NCI-H128 (cell line): ENCODE results near the gene EML4.
"Not testable (repeated sequence)": the region's sequence is repeated elsewhere in the genome, so short reads cannot be mapped to it uniquely, and the experiment has no call there.

Experiments used
- DNase-seq: peaks from one replicate; lab custom pipeline; 2025; ENCODE audit not compliant: unreplicated experiment; lab: John Stamatoyannopoulos, UW

Gene EML4

GRCh38 chr2:42169100-42169873 lies at the start of gene EML4:
TSS of gene EML4 (plus strand) at chr2:42169353. CDS start at chr2:42169612, 259 bp downstream.
- peak; percentile 80 for DNase-seq

DNA sequence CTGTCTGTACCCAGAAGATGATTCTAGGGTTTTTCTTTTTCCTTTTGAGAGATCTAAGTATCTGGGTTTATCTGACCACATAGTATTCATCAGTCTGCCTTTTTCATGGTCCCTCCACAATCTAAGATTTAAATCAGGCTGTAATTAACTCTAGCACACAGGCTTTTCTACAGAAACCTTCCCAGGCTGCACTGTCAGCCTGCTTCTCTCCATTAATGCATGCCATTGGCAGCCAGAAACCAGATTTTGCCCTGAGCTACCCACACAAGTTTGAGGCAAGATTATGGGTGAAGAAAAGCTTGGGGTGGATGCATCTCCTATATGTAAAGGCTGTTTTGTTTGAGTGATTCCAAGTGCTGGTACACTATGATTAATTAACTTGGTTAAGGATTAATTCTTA lies 45.7 kb upstream of the EML4 start:
- no peak for DNase-seq

DNA sequence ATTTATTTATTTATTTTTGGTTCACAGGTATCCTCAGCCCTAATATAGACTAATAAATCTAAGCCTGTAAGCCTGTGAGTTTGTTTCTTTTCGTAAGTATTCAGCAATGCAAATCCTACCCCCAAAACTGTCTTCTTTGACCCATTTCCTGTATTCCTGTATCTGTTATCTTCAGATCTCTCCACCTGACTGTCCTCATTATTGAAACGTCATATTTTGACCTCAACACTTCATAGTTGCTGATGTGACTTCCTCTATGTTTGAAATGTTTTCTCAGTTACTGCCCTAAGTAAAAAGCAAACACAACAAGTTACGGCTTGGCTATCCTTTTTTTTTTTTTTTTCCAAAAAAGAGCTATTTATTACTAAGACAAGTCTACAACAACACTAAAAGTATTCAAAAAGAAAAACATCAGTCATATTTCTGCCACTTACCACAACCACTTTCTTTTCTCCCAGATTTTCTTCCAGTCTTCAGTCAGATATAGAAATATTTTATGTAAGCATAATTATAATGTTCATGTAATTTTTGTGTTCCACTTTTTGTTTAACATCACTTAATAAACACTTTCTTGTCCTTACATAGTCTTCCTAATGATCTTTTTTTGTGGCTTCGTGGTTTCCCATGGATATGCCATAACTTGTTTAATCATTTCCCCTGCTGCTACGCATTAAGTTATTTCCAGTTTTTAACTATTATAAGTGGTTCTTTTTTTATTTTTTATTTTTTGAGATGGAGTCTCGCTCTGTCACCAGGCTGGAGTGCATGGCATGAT lies 45.0 kb upstream of the EML4 start:
- no peak for DNase-seq

GRCh38 chr2:42125841-42126594 lies 43.1 kb upstream of the EML4 start:
- no peak for DNase-seq

- DNase-seq, result not testable (repeated sequence)
Measured at GRCh38 chr2:42126873-42127272, 42.3 kb upstream of the EML4 start.

DNA sequence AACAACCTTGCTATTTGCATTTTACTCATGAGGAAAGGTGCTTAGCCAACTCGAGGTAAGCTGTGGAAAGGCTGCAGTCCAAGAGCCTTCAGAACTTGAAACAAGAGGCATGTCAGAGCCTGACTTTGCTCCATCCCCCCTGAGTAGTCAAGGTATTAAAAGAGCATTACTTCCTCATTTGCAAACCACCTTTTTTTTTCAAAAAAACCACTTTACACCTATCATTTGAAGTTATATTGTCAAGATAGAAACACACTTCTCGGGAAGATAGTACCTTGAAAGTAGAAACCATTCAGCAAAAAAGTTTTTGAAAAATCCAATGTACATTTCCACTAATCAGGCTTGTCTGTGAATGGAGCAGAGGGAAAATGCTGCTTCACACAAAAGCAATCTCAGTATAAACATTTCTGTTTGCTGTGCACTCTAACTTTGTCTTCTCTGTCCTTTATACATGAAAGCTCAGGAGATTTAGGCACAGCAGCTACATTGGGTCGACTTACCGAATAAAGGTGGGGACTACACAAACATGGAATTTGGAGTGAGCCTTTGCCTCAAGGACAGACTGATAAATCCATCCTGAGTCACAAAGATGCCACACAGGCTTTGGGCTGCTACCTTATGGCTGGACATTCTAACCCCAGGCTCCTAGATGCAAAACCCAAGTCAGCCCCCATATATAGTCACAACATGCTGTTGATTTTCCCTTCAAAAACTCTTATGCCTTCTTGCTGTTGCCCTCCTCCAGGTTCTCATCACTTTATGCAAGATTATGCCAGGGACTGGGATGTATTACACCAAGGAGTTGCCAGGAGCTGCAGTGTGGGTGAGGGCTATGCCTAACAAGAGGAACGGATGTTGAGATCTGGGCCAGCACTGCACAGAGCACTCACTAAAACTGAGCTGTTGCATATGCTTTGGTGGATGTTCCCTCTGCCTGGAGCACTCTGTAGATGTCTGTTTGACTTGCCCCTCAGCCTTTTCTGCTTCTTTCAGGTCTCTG lies 41.4 kb upstream of the EML4 start:
- DNase-seq, result no peak

GRCh38 chr2:42128721-42129486 lies 40.2 kb upstream of the EML4 start:
- DNase-seq, result no peak

DNA sequence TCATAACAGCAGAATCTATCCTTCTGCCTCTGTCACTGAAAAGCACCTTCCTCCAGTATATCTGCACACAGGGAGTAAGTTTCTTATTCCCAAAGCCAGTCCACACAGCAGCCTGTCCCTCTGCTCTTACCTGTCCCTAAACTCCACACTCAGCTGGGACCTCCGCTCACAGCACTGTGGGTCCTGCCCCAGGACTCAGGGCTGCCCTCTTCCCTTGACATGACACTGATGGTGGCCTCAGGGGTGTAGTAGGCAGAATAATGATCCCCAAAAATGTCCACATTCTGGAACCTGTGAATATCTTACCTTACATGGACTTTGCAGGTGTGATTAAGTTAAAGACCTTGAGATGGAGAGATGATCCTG lies 39.7 kb upstream of the EML4 start:
- no peak for DNase-seq

DNA sequence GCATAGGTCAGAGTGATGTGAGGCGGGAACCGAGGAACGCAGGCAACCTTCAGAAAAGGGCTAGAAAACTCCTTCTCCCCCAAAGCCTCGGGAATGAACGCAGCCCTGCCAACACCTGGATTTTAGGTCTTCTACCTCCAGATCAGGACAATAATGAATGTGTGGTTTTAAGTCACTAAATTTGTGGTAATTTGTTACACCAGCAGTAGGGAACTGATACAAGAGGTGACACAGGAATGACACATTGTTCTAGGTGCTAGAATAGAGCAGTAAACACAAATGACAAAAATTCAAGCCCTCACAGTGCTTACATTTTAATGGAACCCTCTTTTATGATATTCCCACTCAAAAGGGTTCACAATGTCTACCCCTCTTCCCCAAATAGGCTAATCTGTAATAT lies 39.2 kb upstream of the EML4 start:
- DNase-seq, result no peak

DNA sequence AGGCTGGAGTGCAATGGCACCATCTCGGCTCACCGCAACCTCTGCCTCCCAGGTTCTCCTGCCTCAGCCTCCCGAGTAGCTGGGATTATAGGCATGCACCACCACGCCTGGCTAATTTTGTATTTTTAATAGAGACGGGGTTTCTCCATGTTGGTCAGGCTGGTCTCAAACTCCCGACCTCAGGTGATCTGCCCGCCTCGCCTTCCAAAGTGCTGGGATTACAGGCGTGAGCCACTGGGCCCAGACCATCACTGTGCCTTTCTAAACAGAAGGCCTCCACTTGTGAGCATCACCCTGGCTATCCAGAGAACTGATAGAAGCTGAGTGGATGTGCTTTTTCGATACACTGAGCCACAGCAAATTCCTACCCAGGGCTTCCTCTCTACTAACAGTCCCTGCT lies 38.3 kb upstream of the EML4 start:
- DNase-seq, result not testable (repeated sequence)

DNA sequence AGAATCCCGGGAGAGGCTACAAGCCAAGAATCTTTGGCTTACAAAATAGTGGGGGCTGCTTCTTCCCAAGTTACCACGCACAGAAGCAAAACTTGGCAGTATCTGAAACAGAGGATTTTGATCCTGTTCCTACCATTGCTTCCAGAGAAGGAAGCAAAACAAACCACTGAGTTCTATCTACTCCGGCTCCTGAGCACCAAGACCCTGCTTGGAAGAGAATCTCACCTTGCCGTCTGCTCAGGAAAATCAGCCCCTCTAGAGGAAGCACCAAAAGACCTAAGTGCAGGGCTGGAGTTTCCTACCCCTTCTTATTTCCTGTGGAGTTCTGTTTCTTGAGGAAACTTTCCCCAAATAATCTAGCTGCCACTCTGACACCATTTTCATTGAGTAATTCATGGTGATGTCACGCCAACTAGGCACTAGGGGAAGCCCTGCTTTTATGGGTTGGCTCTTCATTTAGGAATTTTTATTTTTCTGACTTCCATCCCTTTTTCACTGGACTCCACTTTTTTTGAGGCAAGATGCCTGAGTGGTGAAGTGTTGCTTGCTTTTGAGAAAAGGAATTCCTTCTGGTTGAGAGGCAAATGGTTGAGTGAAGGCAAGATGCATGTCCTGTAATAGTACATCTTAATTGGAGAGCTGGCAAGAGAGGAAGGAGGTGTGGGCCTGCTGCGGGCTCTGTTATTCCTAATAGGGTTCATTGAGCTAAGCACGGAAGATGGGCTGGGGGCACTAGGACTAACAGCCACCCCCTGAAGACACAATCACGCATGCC lies 36.8 kb upstream of the EML4 start:
- no peak for DNase-seq

- peak; percentile 15 for DNase-seq
Measured at GRCh38 chr2:42132966-42133641, 36.0 kb upstream of the EML4 start.

GRCh38 chr2:42133771-42134195 lies 35.4 kb upstream of the EML4 start:
- DNase-seq, result no peak

DNA sequence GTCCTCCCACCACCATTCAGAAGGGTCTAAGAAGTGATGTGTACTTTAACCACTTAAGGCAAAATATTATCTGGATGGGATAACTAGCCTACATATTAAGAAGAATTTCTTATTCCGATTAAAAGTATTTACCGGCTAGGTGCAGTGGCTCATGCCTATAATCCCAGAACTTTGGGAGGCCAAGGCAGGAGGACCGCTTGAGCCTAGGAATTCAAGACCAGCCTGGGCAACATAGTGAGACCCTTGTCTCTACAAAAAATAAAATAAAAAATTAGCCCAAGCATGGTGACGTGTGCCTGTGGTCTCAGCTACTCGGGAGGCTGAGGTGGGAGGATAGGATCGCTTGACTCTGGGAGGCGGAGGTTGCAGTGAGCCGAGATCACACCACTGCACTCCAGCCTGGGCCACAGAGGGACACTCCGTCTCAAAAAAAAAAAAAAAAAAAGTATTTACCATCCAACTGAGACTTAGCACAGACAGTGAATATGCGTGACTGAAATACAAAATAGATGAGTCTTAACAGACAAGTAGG lies 34.7 kb upstream of the EML4 start:
- DNase-seq, result not testable (repeated sequence)

- no peak for DNase-seq
Measured at GRCh38 chr2:42135381-42136312, 33.5 kb upstream of the EML4 start.

DNA sequence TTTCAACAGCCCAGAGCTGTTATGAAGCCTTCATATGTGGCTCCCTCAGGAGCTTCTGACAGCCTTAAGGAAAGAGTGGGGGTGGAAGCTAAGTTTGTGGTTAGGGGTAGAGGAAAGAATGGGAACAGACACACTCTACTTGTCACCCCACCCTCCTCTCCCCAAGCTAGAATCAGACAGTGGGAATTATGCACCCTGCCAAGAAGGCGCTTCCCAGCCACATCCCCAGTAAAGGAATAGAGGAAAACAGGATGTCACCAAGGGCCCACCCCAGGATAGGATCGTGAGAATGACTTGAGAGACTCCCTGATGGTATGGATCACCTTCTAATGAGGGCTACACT lies 32.4 kb upstream of the EML4 start:
- no peak for DNase-seq
